ENCODE measurements around the gene CSF1R.

DNA sequence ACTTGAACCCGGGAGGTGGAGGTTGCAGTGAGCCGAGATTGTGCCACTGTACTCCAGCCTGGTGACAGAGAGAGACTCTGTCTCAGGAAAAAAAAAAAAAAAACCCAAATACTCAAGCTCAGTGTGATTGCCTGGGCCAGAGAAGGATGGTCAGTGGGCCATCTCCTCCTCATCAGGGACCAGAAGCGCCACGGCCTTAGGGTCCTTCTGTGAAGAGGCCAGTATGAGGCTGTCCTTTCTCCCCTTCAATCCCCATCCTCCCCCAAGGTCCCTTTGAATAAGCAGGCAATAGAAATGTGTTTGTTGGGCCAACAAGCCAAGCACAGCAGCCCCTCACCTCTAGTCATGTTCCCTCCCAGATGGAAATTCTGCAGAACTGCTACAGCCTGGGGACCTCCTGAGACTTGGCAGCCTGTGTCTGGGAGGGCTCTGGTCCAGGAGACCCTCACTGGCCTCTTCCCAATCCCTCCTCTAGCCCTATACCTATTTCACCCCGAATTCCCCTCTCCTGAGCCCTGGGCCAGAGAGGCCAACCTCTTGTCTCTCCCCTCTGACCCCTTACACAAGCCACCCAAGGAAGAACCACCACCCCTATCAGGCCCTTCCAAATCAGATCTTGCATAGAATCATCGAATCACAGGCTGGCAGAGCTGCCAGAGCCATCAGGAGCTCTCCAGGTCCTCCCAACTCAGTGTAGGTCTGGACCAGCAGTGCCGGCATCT is 1.0 kb downstream of the CSF1R start:
- TF ChIP-seq, protein P1, sequence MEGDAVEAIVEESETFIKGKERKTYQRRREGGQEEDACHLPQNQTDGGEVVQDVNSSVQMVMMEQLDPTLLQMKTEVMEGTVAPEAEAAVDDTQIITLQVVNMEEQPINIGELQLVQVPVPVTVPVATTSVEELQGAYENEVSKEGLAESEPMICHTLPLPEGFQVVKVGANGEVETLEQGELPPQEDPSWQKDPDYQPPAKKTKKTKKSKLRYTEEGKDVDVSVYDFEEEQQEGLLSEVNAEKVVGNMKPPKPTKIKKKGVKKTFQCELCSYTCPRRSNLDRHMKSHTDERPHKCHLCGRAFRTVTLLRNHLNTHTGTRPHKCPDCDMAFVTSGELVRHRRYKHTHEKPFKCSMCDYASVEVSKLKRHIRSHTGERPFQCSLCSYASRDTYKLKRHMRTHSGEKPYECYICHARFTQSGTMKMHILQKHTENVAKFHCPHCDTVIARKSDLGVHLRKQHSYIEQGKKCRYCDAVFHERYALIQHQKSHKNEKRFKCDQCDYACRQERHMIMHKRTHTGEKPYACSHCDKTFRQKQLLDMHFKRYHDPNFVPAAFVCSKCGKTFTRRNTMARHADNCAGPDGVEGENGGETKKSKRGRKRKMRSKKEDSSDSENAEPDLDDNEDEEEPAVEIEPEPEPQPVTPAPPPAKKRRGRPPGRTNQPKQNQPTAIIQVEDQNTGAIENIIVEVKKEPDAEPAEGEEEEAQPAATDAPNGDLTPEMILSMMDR (IDR thresholded peaks at IDR 0.05 in 8 of 11, conservative IDR thresholded peaks at IDR 0.05 in 3 of 11) = no peak
- no peak for TF ChIP-seq POLR2A (IDR thresholded peaks at IDR 0.05)
- TF ChIP-seq POLR2AphosphoS5 (IDR thresholded peaks at IDR 0.05) = no peak

Measured in spleen (tissue), 7 donors.